ENCODE measurements around the gene PROM2.

Gene PROM2

GRCh38 chr2:95289253-95289652 is 15.0 kb downstream of the PROM2 start:
- no peak for DNase-seq

GRCh38 chr2:95291222-95291621 is 17.0 kb downstream of the PROM2 start:
- DNase-seq: no peak

GRCh38 chr2:95292623-95293260 is 18.5 kb downstream of the PROM2 start:
- no peak for DNase-seq

GRCh38 chr2:95294579-95295250 is 20.5 kb downstream of the PROM2 start:
- DNase-seq: no peak

- no peak for DNase-seq
Measured at GRCh38 chr2:95295376-95295775, 21.1 kb downstream of the PROM2 start.

GRCh38 chr2:95296011-95296410 is 21.8 kb downstream of the PROM2 start:
- DNase-seq: no peak

GRCh38 chr2:95296880-95297487 is 22.7 kb downstream of the PROM2 start, which contains the start of gene KCNIP3:
TSS of gene KCNIP3 (plus strand) at chr2:95297347. CDS start at chr2:95297439, 92 bp downstream.
- DNase-seq: no peak

GRCh38 chr2:95297639-95298395 is 23.6 kb downstream of the PROM2 start:
- no peak for DNase-seq

GRCh38 chr2:95298486-95299111 is 24.4 kb downstream of the PROM2 start:
- DNase-seq: no peak

- DNase-seq: no peak
Measured at GRCh38 chr2:95299961-95300360, 25.7 kb downstream of the PROM2 start.

GRCh38 chr2:95300450-95300849 is 26.2 kb downstream of the PROM2 start:
- DNase-seq: peak in 1 of 2 donors; percentile 22

GRCh38 chr2:95301186-95301585 is 26.9 kb downstream of the PROM2 start:
- DNase-seq: no peak

- DNase-seq: peak; percentile 65 to 89
Measured at GRCh38 chr2:95301876-95302641, 27.8 kb downstream of the PROM2 start.

GRCh38 chr2:95303191-95303919 is 29.1 kb downstream of the PROM2 start:
- DNase-seq: no peak

GRCh38 chr2:95305380-95306061 is 31.3 kb downstream of the PROM2 start:
- DNase-seq: no peak

- no peak for DNase-seq
Measured at GRCh38 chr2:95306336-95306895, 32.2 kb downstream of the PROM2 start.

- no peak for DNase-seq
Measured at GRCh38 chr2:95307036-95307435, 32.8 kb downstream of the PROM2 start.

- no peak for DNase-seq
Measured at GRCh38 chr2:95307878-95308277, 33.6 kb downstream of the PROM2 start.

GRCh38 chr2:95308426-95308990 is 34.3 kb downstream of the PROM2 start:
- no peak for DNase-seq

GRCh38 chr2:95309599-95309998 is 35.4 kb downstream of the PROM2 start:
- DNase-seq: no peak

Data from inflammatory macrophage (primary cell).